HG03520 (cell line): ENCODE results near the gene FBLN2.

ENCODE experiments used
- ATAC-seq: cut with Tn5 transposase; IDR thresholded peaks from one replicate; pipeline ENCODE4 v1.9.1; 2021; ENCODE audit warnings: mild to moderate bottlenecking, moderate library complexity; ENCODE audit not compliant: unreplicated experiment

FBLN2 gene

GRCh38 chr3:13638927-13639326 lies 90.0 kb downstream of the FBLN2 start:
- no peak for ATAC-seq

GRCh38 chr3:13642597-13642996 lies 93.7 kb downstream of the FBLN2 start:
- ATAC-seq, result no peak

- no peak for ATAC-seq
These were observed 95.6 kb downstream of the FBLN2 start for GRCh38 chr3:13644341-13645117.

GRCh38 chr3:13645801-13646637 lies 97.1 kb downstream of the FBLN2 start:
- ATAC-seq, result no peak

- ATAC-seq, result no peak
These were observed 98.6 kb downstream of the FBLN2 start for GRCh38 chr3:13647298-13648059.

- ATAC-seq, result no peak
These were observed 99.4 kb downstream of the FBLN2 start for GRCh38 chr3:13648060-13649001.

- ATAC-seq, result peak; percentile 51
These were observed 101.5 kb downstream of the FBLN2 start for GRCh38 chr3:13650210-13651056.

- ATAC-seq, result no peak
These were observed 102.1 kb downstream of the FBLN2 start for GRCh38 chr3:13651057-13651400.

GRCh38 chr3:13651775-13652428 lies 103.0 kb downstream of the FBLN2 start:
- ATAC-seq, result no peak

- ATAC-seq, result no peak
These were observed 103.8 kb downstream of the FBLN2 start for GRCh38 chr3:13652728-13653127.

- no peak for ATAC-seq
These were observed 104.8 kb downstream of the FBLN2 start for GRCh38 chr3:13653631-13654279.

- no peak for ATAC-seq
These were observed 105.6 kb downstream of the FBLN2 start for GRCh38 chr3:13654330-13655060.

GRCh38 chr3:13655061-13655913 lies 106.4 kb downstream of the FBLN2 start:
- no peak for ATAC-seq

- no peak for ATAC-seq
These were observed 107.8 kb downstream of the FBLN2 start for GRCh38 chr3:13656584-13657301.

GRCh38 chr3:13657660-13658435 lies 108.9 kb downstream of the FBLN2 start:
- ATAC-seq, result peak; percentile 65
